ENCODE data around the gene BMP15.

- no peak for TF ChIP-seq CTCF (IDR thresholded peaks at IDR 0.05; ENCODE audit: control extremely low read depth in 1 of 3, insufficient read depth in 1 of 3, low read depth in 1 of 3, low read length in 3 of 3)
- no peak for TF ChIP-seq ATF3 (IDR thresholded peaks at IDR 0.05; ENCODE audit: insufficient read depth, low read depth, low read length)
- no peak for TF ChIP-seq CHD2 (IDR thresholded peaks at IDR 0.05; ENCODE audit: low read length)
- TF ChIP-seq BACH1 (IDR thresholded peaks at IDR 0.05; ENCODE audit: low read length): no peak
- TF ChIP-seq MAX (IDR thresholded peaks at IDR 0.05): no peak
- no peak for TF ChIP-seq KDM1A (IDR thresholded peaks at IDR 0.05; ENCODE audit: borderline replicate concordance, low read length)
- TF ChIP-seq POLR2A (IDR thresholded peaks at IDR 0.05; ENCODE audit: control extremely low read depth in 1 of 2, low read depth in 2 of 2, low read length in 2 of 2): no peak
- no peak for TF ChIP-seq RBBP5 (IDR thresholded peaks at IDR 0.05; ENCODE audit: borderline replicate concordance, low read depth, low read length)
- no peak for TF ChIP-seq TAF7 (optimal IDR thresholded peaks at IDR 0.05; ENCODE audit: borderline replicate concordance, low read depth, low read length)
- TF ChIP-seq CBX8 (IDR thresholded peaks at IDR 0.05; ENCODE audit: borderline replicate concordance, low read depth, low read length): no peak
- no peak for TF ChIP-seq EGR1 (IDR thresholded peaks at IDR 0.05; ENCODE audit: borderline replicate concordance, low read depth, low read length)
Measured at GRCh38 chrX:50871922-50872453, 38.5 kb upstream of the BMP15 start.

Measured in H1 (cell line).